BLaER1 treated with 17β-estradiol and CSF1 and Interleukin-3, amounts not matched to agents 10 nM and 100 nM (cell line): ENCODE measurements around the gene DDN.

Experiments
- H3K27ac ChIP-seq, 11 experiments: shearing (Covaris generic); formaldehyde crosslinking; 2 replicates each; pipeline ENCODE4 v1.8.1; 2022
- H3K27me3 ChIP-seq, 11 experiments: shearing (Covaris generic); formaldehyde crosslinking; 2 replicates each; pipeline ENCODE4 v1.8.1; 2022
- H3K36me3 ChIP-seq, 11 experiments: shearing (Covaris generic); formaldehyde crosslinking; 2 replicates each; pipeline ENCODE4 v1.8.1; 2022
- H3K4me1 ChIP-seq, 10 experiments: shearing (Covaris generic); formaldehyde crosslinking; 2 replicates each; pipeline ENCODE4 v1.8.1; 2022
- H3K4me2 ChIP-seq, 11 experiments: shearing (Covaris generic); formaldehyde crosslinking; 2 replicates each; pipeline ENCODE4 v1.8.1; 2022
- H3K4me3 ChIP-seq, 10 experiments: shearing (Covaris generic); formaldehyde crosslinking; 2 replicates each; pipeline ENCODE4 v1.8.1; 2022
- H3K9ac ChIP-seq, 11 experiments: shearing (Covaris generic); formaldehyde crosslinking; 2 replicates each; pipeline ENCODE4 v1.8.1; 2022
- H3K9me3 ChIP-seq, 11 experiments: shearing (Covaris generic); formaldehyde crosslinking; replicated peaks in 1 of 11; 2 replicates each; pipeline ENCODE4 v1.8.1; 2022
- H4K20me1 ChIP-seq, 11 experiments: shearing (Covaris generic); formaldehyde crosslinking; 2 replicates each; pipeline ENCODE4 v1.8.1; 2022
- Cebpa-rat ChIP-seq, 11 experiments: shearing (Covaris generic); IDR thresholded peaks; 2 replicates each; pipeline ENCODE4 v1.8.1; 2022

DDN gene

GRCh38 chr12:48978291-48978740 is 20.9 kb downstream of the DDN start, which contains the start of gene WNT1:
WNT1 (plus strand) TSS chr12:48978322; CDS start chr12:48978651, 329 bp downstream.
- Histone ChIP-seq H3K27ac (no peak within 1 kb of the TSS), H4K20me1 (peaks cover 0 to 84% (median 50%) of the 10 kb centered on the region in 11 experiments; a peak in 20 of 22 replicates), H3K36me3 (no peaks in the 10 kb centered on the region), H3K27me3 (peaks cover 98 to 100% (median 99%) of the 10 kb centered on the region in 11 experiments), H3K9me3 (peaks cover 0 to 8% (median 0%) of the 10 kb centered on the region in 11 experiments; a peak in 5 of 22 replicates), H3K4me3 (peak within 1 kb of the TSS; percentile 10 to 66 (median 54); a peak in 17 of 20 replicates), H3K9ac (no peak within 1 kb of the TSS), H3K4me1 (peaks cover 47 to 60% (median 52%) of the 10 kb centered on the region in 10 experiments), H3K4me2 (peak within 1 kb of the TSS; percentile 84 to 98 (median 92))
- no peak for TF ChIP-seq Cebpa-rat (IDR thresholded peaks at IDR 0.05)

GRCh38 chr12:48977290-48978281 is 21.6 kb downstream of the DDN start:
- Histone ChIP-seq H3K4me3 (peak overlapping the region in 3 of 10 experiments; percentile 28 to 57 (median 39); a peak in 4 of 20 replicates), H3K4me2 (peak overlapping the region; percentile 84 to 98 (median 92); a peak in 20 of 22 replicates), H3K36me3 (no peaks in the 10 kb centered on the region), H3K27ac (no peak overlapping the region), H3K27me3 (peaks cover 100% of the 10 kb centered on the region in 11 experiments), H3K9me3 (peaks cover 0 to 9% (median 0%) of the 10 kb centered on the region in 11 experiments; a peak in 5 of 22 replicates), H3K9ac (no peak overlapping the region), H4K20me1 (peaks cover 0 to 90% (median 54%) of the 10 kb centered on the region in 11 experiments; a peak in 20 of 22 replicates), H3K4me1 (peaks cover 49 to 64% (median 58%) of the 10 kb centered on the region in 10 experiments)
- TF ChIP-seq Cebpa-rat (IDR thresholded peaks at IDR 0.05), result no peak

- peaks cover 0 to 90% (median 51%) of the 10 kb centered on the region in 11 experiments; a peak in 20 of 22 replicates for H4K20me1 ChIP-seq
- peaks cover 100% of the 10 kb centered on the region in 11 experiments for H3K27me3 ChIP-seq
- H3K4me1 ChIP-seq, result peaks cover 44 to 64% (median 55%) of the 10 kb centered on the region in 10 experiments
Observed at GRCh38 chr12:48973941-48974673, 25.1 kb downstream of the DDN start.

DNA sequence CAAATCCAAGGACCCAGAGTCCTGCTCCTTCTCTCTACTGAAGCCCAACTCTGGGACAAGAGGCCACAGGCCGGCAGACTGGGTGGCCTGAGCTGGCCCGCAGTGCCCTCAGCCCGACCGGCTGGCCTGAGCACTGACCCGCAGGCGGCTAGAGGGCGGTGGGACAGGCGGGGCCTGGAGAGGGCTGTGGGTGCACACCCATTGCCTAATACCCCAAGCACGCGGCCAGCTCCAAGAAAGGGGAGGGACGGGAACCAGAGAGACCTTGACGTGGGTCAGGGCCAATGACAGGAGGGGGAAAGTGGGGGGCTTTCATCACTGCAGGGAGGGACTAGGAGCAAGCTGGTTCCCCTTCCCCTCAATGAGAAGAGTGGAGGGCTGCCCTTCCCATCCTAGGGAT is 25.6 kb downstream of the DDN start:
- H3K4me3 ChIP-seq, result 0 out of 20 replicates have a peak overlapping the region, but pooled peaks of 1 of the 10 experiments have one; percentile 18
- peaks cover 41 to 63% (median 52%) of the 10 kb centered on the region in 10 experiments for H3K4me1 ChIP-seq
- no peaks in the 10 kb centered on the region for H3K36me3 ChIP-seq
- H3K27ac ChIP-seq, result no peak overlapping the region
- H3K9ac ChIP-seq, result no peak overlapping the region
- peak overlapping the region in 2 of 11 experiments; percentile 72 to 80; a peak in 3 of 22 replicates for H3K4me2 ChIP-seq
- peaks cover 100% of the 10 kb centered on the region in 11 experiments for H3K27me3 ChIP-seq
- TF ChIP-seq Cebpa-rat (IDR thresholded peaks at IDR 0.05), result no peak
- H3K9me3 ChIP-seq, result peaks cover 0 to 9% (median 0%) of the 10 kb centered on the region in 11 experiments; a peak in 5 of 22 replicates
- H4K20me1 ChIP-seq, result peaks cover 0 to 87% (median 45%) of the 10 kb centered on the region in 11 experiments; a peak in 19 of 22 replicates

More at GRCh38 chr12:48973941-48974673, 25.1 kb downstream of the DDN start:
- no peak overlapping the region for H3K9ac ChIP-seq
- H3K36me3 ChIP-seq, result no peaks in the 10 kb centered on the region
- no peak for TF ChIP-seq Cebpa-rat (IDR thresholded peaks at IDR 0.05)
- no peak overlapping the region for H3K27ac ChIP-seq
- H3K4me2 ChIP-seq, result no peak overlapping the region
- H3K9me3 ChIP-seq, result peaks cover 0 to 9% (median 0%) of the 10 kb centered on the region in 11 experiments; a peak in 5 of 22 replicates
- H3K4me3 ChIP-seq, result no peak overlapping the region

GRCh38 chr12:48972952-48973483 is 26.2 kb downstream of the DDN start:
- Histone ChIP-seq H3K4me2 (peak overlapping the region; percentile 31 to 89 (median 47); a peak in 19 of 22 replicates), H3K4me1 (peaks cover 36 to 58% (median 46%) of the 10 kb centered on the region in 10 experiments), H3K4me3 (0 out of 20 replicates have a peak overlapping the region, but pooled peaks of 1 of the 10 experiments have one; percentile 18), H3K9me3 (peaks cover 0 to 9% (median 0%) of the 10 kb centered on the region in 11 experiments; a peak in 5 of 22 replicates), H3K36me3 (no peaks in the 10 kb centered on the region), H3K27me3 (peaks cover 100% of the 10 kb centered on the region in 11 experiments), H4K20me1 (peaks cover 0 to 85% (median 40%) of the 10 kb centered on the region in 11 experiments; a peak in 19 of 22 replicates), H3K9ac (no peak overlapping the region), H3K27ac (no peak overlapping the region)
- no peak for TF ChIP-seq Cebpa-rat (IDR thresholded peaks at IDR 0.05)

DNA sequence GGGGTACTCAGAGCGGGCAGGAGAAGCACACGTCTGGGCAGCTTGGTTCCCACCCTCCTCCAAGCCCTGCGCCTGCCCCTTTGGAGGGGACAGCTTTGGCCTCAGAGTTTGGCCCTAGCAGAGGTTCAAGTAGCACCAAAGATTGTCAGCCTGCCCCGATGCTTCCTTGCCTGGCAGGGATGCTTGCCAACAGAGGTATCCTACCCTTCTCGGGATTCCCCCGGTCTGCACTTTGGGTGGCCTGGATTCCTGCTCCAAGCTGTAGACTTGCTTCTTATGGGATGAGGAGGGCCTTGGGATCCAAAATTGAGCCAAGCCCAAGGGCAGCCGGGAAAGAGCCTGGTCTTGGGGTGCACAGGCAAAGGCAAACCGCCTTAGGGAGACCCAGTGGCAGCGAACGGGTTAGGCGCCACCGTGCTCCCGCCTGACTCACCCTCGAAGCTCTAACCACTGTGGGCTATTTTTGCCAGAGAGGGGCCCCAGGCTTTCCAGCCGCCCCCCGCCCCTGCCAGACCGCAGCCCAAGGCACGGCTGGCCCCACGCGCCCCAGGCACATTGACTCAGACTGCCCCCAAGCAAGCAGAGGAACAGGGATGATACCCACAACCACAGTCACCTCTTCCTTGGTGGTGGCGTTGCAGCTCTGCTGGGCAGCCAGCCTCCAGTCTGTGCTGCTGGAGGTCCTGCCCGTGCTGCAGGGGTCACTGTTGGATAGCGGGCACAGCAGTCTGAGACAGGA is 26.8 kb downstream of the DDN start:
- Histone ChIP-seq H3K4me3 (peak overlapping the region in 3 of 10 experiments; percentile 2 to 21 (median 18); a peak in 1 of 20 replicates), H3K36me3 (no peaks in the 10 kb centered on the region), H3K27ac (no peak overlapping the region), H3K9me3 (peaks cover 0 to 9% (median 0%) of the 10 kb centered on the region in 11 experiments; a peak in 5 of 22 replicates), H3K9ac (no peak overlapping the region), H3K4me1 (peaks cover 32 to 52% (median 41%) of the 10 kb centered on the region in 10 experiments), H3K4me2 (peak overlapping the region; percentile 31 to 89 (median 47)), H3K27me3 (peaks cover 98 to 100% (median 100%) of the 10 kb centered on the region in 11 experiments), H4K20me1 (peaks cover 0 to 84% (median 40%) of the 10 kb centered on the region in 11 experiments; a peak in 18 of 22 replicates)
- no peak for TF ChIP-seq Cebpa-rat (IDR thresholded peaks at IDR 0.05)

GRCh38 chr12:48970702-48971334 is 28.4 kb downstream of the DDN start:
- Histone ChIP-seq H3K4me1 (peaks cover 34 to 64% (median 50%) of the 10 kb centered on the region in 10 experiments), H3K27ac (no peak overlapping the region), H3K9ac (peak overlapping the region in 1 of 11 experiments; percentile 44; a peak in 1 of 22 replicates), H3K27me3 (peaks cover 83 to 100% (median 97%) of the 10 kb centered on the region in 11 experiments), H3K4me2 (peak overlapping the region; percentile 18 to 89 (median 47); a peak in 18 of 22 replicates), H3K4me3 (peak overlapping the region in 3 of 10 experiments; percentile 25 to 40 (median 39); a peak in 4 of 20 replicates), H4K20me1 (peaks cover 0 to 68% (median 40%) of the 10 kb centered on the region in 11 experiments; a peak in 18 of 22 replicates), H3K36me3 (no peaks in the 10 kb centered on the region), H3K9me3 (peaks cover 0 to 9% (median 0%) of the 10 kb centered on the region in 11 experiments; a peak in 5 of 22 replicates)
- TF ChIP-seq Cebpa-rat (IDR thresholded peaks at IDR 0.05), result no peak
